GM21515 (cell line): ENCODE data around the gene ABCC11.

Source experiments
- ATAC-seq: cut with Tn5 transposase; IDR thresholded peaks from one replicate; pipeline ENCODE4 v1.9.1; 2021; ENCODE audit not compliant: unreplicated experiment

The ABCC11 gene

GRCh38 chr16:48247311-48247710 is at the start of gene ABCC11:
Gene ABCC11, minus strand, starts transcription at chr16:48247539. Its CDS starts 15,618 bp downstream, at chr16:48231921.
- ATAC-seq, result no peak

GRCh38 chr16:48295488-48296281 is 48.3 kb upstream of the ABCC11 start:
- ATAC-seq, result no peak

- ATAC-seq, result no peak
Observed at GRCh38 chr16:48294724-48295123, 47.4 kb upstream of the ABCC11 start.

- ATAC-seq, result no peak
Observed at GRCh38 chr16:48292452-48292851, 45.1 kb upstream of the ABCC11 start.

GRCh38 chr16:48291754-48292153 is 44.4 kb upstream of the ABCC11 start:
- ATAC-seq, result no peak

GRCh38 chr16:48291303-48291702 is 44.0 kb upstream of the ABCC11 start:
- no peak for ATAC-seq

- no peak for ATAC-seq
Observed at GRCh38 chr16:48287239-48287638, 39.9 kb upstream of the ABCC11 start.

- ATAC-seq, result peak; percentile 82
Observed at GRCh38 chr16:48284772-48285409, 37.6 kb upstream of the ABCC11 start.

- ATAC-seq, result no peak
Observed at GRCh38 chr16:48282636-48283263, 35.4 kb upstream of the ABCC11 start.

GRCh38 chr16:48280546-48280945 is 33.2 kb upstream of the ABCC11 start:
- ATAC-seq, result no peak

GRCh38 chr16:48279199-48279598 is 31.9 kb upstream of the ABCC11 start:
- no peak for ATAC-seq

GRCh38 chr16:48277158-48277557 is 29.8 kb upstream of the ABCC11 start:
- no peak for ATAC-seq

- ATAC-seq, result no peak
Observed at GRCh38 chr16:48276102-48276501, 28.8 kb upstream of the ABCC11 start.

- no peak for ATAC-seq
Observed at GRCh38 chr16:48274476-48274875, 27.1 kb upstream of the ABCC11 start.

- ATAC-seq, result no peak
Observed at GRCh38 chr16:48272837-48273421, 25.6 kb upstream of the ABCC11 start.

- ATAC-seq, result no peak
Observed at GRCh38 chr16:48271728-48272127, 24.4 kb upstream of the ABCC11 start.

- no peak for ATAC-seq
Observed at GRCh38 chr16:48269011-48269410, 21.7 kb upstream of the ABCC11 start.

GRCh38 chr16:48262631-48263030 is 15.3 kb upstream of the ABCC11 start:
- ATAC-seq, result no peak

GRCh38 chr16:48261569-48261968 is 14.2 kb upstream of the ABCC11 start:
- ATAC-seq, result no peak

- ATAC-seq, result no peak
Observed at GRCh38 chr16:48256579-48257177, 9.3 kb upstream of the ABCC11 start.

- no peak for ATAC-seq
Observed at GRCh38 chr16:48252013-48252412, 4.7 kb upstream of the ABCC11 start.
